Retina (tissue), 1 donor: ENCODE results near the gene PARD3.
"Not testable (repeated sequence)": the region's sequence is repeated elsewhere in the genome, so short reads cannot be mapped to it uniquely, and the experiment has no call there.

Experiments used
- DNase-seq: peaks from one replicate; pipeline ENCODE4 v3.0.0-alpha.2; 2016

PARD3 gene

DNA sequence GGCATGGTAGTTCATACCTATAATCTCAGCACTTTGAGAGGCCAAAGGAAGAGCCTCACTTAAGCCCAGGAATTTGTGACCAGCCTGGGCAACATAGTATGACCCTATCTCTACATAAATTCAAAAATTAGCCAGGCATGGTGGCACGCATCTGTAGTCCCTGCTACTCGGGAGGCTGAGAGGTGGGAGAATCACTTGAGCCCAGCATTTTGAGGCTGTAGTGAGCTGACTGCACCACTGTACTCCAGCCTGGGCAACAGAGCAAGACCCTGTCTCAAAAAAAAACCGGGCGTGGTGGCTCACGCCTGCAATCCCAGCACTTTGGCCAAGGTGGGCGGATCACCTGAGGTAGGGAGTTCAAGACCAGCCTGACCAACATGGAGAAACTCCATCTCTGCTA is 19.8 kb downstream of the PARD3 start:
- DNase-seq: no peak

DNA sequence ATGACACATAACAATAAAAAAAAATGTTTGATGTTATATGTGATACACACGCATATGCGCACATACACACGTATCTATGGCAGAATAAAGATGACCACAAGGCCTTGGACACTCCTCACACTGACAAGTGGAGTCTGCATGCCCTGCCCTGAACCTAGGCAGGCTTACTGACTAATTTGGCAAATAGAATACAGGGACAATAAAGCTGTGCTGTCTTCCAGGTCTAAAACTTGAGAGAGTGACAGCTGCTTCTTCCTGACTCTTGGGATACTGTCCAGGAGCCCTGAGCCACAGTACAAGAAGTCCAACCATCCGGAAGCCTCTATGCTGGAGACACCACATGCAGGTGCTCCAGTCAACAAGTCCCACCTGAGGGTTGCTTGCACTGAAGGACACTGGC is 20.3 kb downstream of the PARD3 start:
- no peak for DNase-seq

DNA sequence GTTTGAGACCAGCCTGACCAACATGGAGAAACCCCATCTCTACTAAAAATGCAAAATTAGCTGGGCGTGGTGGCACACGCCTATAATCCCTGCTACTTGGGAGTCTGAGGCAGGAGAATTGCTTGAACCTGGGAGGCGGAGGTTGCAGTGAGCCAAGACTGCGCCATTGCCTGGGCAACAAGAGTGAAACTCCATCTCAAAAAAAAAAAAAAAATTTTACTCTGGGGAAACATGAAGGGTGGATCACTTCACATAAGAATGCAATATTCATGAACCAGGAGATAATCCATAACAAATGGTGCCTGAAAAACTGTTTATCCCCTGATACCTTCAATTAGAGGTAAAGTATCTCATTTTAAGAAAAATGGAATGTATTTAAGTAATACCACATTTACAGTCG is 21.5 kb downstream of the PARD3 start:
- not testable (repeated sequence) for DNase-seq

DNA sequence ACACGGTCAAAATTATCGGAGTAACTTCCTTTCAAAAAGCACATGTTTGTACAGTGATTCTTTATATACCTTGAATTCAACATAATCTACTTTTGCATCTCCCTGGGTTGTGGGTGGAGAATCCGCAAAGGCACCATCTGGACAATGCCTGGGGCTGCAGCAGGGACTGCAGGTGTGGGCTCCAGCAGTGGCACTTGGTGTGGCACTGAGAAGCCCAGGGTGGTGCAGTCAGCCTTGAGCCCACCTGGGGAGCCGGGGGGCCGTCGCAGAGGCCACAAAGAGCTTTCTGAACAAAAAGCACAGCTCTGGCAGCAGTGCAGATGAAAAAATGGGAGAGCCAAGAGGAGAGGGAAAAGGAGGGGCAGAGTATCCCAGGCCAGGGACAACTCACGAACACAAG is 22.2 kb downstream of the PARD3 start:
- no peak for DNase-seq

DNA sequence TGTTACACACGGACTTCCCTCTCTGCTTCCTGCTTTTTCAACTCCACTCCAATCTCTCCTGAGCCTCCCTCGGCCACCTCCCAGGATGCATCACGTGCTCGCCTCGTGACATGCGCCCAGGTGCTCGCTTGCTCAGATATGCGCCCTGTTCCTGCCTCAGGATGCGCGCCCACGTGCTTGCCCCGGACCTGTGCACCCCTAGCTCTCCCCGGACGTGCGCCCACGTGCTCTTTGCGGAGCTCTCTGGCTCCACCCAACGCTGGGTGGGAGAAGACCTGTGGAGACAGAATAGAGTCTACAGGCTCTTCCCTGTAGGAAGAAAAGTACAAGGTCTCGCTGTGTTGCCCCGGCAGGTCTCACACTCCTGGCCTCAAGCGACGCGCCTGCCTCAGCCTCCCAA is 23.1 kb downstream of the PARD3 start:
- DNase-seq: no peak

DNA sequence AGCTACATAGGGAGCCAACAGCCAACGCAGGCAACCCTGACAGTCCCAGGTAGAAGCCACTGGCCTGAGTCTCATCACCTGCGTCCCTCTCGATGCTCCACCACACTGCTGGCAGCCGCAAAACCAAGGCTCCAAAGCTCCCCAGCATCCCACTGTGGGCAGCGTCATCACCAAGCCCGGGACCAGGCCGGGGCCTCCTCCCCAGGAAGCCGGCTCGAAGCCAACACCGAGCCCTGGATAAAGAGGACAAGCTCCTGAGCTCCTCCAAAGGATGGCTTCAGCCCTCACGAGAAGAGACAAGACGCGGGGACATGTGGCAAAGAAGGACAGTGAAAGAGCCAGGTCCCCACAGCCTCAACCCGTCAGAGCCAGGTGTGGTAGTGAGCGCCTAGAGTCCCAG is 23.9 kb downstream of the PARD3 start:
- DNase-seq: no peak

DNA sequence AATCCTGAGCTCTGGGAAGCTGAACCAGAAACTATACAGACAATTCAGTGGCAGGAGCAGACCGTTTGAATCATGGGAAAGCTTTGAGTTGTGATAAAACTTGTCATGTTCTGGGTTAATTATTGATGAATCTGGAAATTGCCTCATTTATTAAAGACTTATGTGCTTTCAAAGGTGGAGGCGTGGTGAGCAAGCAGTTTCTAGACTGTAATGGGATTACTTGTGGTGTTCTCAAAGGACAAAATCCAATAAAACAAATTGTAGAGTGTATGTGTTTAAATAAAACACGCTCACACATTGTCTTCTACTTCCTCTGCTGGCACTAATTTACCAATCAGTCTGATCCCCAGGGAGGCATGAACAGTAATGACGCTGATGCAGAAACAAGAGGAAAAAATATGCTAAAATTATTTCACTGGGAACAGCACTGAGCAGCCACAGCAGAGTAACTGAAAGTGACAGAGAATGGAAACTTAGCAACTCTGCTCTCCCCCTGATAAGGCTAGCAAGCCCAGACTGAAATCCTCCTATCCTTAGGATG is 25.1 kb downstream of the PARD3 start:
- no peak for DNase-seq

DNA sequence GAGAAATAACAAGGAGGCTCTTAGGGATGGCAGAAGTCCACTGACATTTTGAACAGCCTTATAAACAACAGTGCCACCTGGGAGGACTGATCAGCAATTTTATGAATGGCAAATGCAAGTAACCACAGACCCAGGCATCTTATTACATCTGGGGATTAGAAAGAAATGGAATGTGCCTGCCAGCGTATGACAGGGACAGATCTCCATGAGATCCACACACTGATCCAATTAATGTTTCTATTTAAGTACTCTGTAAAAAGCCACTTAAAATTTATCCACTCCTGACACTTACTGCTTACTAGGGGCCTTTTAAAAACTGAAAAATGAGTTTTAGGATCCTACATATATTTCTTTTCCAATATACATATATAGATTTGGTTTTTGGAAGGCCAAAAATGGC is 28.6 kb downstream of the PARD3 start:
- no peak for DNase-seq

DNA sequence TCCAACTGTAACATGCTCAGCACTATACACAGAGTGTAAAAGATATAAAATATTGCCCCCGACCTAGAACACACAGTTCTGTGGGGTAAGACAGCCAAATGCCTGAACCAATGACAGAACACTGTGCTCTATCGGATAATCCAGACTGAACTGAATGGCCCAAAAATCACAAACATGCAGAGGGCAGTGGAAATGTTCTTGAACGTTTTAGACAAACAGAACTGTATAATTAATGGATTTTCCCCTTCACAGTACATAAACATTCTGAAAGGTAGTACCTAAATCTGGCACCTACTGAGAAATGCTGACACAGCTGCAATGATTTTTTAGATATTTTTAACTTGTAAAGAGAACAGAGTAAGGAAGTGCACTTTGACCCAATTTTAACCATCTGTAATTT is 33.4 kb downstream of the PARD3 start:
- no peak for DNase-seq

DNA sequence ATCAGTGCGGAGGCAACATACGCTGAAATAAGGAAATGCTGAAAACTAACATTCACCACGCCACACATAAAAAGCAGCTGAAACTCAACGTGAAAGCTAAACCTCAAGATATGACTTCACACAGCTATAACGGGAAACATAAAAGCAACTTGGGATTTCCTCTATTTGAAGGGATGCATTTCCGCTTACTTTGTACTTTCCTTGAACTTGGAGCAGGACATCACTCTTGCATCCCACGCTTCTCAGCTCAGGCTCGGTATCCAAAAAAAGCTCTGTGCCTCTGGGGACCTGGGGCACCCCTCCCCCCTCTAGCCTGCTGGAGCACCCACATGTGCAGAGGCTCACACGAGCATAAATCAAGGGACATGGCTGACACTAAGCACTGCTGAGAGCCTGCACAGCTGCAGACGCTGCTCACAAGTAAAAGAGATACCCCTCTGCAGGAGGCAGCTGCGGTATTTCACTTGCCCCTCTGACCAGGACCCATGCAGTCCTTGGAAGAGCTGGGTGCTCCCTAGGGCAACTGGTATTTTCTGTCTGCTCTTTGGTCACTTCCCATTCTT is 34.2 kb downstream of the PARD3 start:
- peak; percentile 66 for DNase-seq

DNA sequence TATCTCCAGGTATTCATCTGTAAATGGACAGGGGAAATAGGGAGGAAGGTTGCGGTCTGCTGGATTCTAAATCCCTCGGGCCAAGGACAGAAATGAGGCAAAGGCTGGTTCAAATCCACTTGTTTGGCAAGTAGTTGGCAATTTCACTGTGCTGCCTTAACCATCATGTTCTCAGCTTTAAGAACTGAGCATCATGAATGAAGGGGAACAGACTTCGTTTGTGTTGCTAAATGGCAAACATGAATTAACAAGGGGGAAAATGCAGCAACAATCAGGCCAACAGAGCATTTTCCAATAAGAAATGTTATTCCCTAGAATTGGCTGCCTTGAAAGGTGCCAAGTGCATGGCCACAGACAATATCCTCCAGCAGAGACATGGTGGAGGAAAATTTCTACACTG is 36.9 kb downstream of the PARD3 start:
- DNase-seq: no peak

DNA sequence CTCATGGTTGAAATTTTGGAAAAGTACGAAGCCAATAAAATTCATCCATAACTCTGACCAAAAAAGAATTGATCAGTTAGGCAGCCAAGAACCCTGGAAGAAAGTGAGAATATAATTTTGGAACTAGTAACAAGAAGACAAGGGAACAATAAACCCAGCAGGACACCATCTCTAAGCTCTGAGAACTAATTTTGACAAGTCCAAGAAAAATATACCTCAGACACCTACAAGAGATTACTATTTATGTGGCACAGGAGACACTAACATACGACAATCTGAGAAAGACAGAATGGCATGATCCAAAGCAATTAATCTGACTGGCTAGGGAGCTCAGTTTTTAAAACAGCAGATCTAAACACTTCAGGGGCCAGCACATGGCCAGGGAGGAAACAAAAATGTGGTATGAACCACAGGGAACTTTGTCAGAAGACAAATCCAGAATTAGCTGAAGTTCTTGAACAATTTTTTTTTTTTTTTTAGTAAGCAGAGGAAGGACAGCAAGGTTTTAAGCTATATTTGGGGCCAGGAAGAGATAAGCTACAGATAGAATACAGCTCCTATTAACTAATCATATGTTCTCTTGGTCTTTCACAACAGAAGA is 38.9 kb downstream of the PARD3 start:
- DNase-seq: no peak

DNA sequence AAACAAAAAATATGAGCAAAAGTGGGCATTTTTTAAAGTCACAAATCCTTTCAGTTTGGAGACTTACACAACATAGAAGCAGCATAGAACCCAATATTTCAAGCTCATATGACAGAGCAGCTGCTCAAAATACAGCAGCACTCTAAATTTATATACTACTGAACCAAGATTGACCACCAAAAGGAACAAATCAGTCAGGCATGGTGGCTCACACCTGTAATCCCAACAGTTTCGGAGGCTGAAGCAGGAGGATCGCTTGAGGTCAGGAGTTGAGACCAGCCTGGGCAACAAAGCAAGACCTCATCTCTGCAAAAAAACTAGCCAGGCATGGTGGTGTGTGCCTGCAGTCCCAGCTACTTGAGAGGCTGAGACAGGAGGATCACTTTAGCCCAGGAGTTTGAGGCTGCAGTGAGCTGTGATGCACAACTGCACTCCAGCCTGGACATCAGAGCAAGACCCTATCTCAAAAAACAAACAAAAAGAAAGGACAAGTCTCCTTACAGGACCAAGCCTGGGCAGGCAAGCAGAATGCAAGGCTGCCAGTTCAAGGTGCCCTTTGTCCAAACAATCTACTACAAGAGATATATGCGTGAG is 40.0 kb downstream of the PARD3 start:
- DNase-seq: no peak

DNA sequence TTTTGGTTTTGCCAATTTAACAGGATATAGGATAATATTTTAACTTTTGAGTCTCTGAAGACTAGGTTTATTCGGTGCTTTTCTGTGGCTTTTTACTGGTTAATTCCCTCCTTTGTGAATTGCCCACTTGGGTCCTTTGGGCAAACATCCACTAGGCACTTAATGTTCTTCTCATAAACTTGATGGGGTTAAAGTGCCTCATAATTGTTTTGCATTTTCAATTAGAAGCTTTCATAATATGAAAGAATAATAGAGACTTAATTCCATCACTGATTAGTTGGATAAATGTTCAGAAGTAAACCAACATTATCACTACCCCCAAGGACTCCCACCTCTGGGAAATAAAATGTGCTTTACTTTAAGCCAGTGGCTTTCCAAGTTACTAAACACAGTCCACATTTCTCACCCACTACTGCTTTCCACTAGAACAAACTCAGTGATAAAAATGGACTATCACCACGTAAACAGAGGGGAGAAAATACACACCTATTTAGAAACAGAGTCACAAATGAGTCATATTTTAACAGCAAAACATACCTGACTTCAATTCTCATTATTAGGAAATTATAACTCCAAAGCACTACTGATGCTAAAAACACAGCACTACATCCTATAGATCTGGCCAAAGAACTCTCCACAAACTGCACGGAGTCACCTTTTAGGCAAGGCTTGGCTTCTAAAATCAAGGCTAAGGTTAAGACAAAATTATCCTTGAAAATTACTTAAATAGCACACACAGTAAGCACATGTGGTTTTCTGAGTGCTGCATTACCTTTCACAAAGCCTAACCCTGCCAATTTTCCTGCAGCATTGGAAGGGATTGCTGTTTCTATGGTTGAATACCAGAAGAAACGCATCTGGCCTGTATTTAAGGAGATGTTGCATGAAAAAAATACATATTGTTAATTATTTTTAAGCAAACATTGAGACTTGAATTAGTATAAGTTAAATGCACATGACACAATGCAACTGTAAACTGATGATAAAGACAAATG is 41.2 kb downstream of the PARD3 start:
- no peak for DNase-seq

DNA sequence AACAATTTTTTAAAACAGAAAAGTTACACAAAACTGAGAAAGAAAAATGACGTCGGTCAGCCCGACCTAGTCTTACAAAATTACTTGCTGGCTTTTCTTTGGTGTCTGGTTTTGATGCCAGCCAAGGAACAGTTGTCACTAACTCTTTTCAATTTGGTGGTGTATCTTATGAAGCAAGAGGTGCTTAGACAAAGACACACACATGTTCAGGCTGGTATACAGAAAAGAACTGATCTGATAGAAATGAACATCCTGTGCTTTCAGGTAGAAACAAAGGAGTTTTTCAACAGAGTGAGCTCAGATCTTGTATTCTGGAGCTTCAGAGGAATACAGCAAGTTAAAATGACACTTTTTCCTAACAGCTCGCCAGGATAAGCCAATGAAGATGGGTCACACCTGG is 43.6 kb downstream of the PARD3 start:
- no peak for DNase-seq

DNA sequence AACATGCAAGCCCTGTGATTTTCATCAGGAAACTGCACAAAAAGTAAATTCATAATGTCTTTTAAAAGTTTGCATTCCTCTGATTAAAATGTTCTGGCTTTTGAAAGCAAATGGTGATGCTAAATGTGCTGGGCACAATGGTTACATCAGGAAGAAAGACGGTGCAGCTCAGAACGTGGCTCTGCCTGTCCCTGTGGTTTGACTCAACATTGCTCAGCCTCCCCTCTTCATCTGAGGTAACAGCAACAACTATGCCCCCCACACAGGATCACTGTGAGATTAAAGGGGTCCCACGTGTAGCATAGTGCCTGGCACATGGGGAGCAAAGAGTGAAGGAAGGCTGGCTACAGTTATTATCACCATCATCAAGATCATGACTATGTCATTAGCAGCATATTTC is 44.0 kb downstream of the PARD3 start:
- no peak for DNase-seq

DNA sequence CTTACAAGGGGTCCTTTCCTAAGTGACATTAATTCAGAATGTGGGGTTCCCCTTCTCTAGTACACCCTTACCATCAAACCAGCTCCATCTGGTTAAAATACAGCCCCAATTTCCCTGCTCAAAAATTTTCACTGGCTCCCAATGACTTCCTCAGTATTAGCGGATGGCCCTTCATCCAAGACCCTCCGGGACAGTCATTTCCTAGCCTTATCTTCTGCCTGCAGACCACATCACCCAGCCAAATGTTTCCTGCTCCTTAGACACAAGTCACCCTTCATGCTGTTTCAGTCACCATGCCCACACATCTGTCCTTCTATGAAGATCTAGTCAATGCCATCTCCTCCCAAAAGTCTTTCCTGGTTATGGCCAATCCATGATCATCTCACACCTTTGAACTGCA is 45.2 kb downstream of the PARD3 start:
- no peak for DNase-seq

DNA sequence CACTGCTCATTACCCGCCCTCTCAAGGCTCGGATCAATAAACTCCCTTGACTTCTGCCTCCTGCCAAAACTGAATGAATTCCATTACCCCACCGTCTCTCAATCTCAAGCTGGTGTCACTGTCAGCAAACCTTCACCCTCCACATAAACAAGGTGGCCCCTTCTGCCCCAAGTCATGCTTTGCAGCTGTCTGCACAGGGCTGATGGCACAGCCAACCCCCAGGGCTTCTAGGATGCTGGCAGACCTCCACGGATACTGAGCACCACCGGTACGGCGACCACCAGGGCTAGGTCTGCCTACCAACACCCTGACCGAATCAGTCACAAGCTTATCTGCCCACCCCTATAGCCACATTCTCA is 46.1 kb downstream of the PARD3 start:
- no peak for DNase-seq

DNA sequence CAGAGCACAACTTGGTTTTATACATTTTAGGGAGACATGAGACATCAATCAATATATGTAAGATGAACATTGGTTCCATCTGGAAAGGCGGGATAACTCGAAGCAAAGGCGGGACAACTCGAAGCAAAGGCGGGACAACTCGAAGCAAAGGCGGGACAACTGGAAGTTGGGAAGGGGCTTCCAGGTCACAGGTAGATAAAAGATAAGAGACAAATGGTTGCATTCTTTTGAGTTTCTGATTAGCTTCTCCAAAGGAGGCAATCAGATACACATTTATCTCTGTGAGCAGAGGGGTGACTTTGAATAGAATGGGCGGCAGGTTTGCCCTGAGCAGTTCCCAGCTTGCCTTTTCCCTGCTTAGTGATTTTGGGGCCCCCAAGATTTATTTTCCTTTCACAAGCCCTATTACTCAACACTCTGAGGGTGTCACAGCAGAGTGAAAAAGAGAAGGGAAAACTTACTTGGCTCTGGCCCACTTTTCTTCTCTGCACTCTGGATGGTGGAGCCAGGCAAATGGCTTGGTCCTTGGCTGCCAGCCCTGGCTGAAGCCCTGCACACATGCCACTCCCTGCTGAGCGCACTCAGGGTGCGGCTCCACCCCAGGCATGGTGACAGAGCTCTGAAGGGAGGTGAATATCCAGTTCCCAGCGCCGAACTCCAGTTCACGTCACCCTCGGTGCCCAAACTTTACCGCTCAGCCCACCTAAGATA is 46.7 kb downstream of the PARD3 start:
- DNase-seq: no peak

DNA sequence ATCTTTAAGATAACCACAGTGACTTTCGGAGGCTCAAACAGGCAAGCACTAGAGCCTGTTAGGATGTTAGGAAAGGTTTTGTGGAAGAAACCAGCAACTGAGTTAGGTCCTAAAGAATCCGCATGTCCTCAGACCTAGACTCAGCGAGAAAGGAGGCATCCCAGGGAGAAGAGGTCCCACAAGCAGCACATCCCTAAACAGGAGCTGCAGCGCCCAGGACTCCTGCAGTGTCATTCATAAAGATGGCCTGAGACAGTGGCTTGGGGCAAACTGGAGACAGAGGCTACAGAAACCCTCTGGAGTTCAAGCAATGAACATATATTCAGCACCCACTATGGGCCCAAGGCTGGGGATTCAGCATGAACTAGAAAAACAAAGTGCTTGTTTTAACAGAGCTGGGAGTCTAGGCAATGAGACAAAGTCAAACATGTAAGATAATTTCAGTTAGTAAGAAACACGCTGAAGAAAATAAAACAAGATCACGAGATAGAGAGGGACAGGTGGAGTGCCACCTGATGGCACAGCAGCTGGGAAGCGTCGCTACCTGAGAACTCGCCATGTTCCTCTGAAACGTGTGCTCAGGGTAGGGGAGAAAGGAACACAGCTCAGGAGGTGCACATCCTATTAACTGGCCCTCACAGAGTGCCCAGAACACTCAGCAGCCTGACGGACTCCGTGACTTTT is 48.1 kb downstream of the PARD3 start:
- DNase-seq: no peak

DNA sequence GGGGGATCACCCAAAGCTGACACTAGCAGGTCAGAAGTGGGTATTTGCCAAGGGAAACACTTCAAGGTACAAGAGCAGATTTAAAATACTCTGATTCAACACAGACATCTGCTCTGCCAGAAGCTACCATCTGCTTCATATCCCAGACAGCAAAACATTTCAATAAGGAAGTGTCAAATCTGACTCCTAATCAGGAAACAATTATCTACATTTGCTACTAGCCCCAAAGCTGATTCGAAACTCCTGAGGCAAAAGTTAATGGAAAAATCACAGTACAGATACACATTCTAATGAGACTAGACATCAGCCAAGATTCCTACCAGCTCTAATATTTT is 48.9 kb downstream of the PARD3 start:
- DNase-seq: no peak

DNA sequence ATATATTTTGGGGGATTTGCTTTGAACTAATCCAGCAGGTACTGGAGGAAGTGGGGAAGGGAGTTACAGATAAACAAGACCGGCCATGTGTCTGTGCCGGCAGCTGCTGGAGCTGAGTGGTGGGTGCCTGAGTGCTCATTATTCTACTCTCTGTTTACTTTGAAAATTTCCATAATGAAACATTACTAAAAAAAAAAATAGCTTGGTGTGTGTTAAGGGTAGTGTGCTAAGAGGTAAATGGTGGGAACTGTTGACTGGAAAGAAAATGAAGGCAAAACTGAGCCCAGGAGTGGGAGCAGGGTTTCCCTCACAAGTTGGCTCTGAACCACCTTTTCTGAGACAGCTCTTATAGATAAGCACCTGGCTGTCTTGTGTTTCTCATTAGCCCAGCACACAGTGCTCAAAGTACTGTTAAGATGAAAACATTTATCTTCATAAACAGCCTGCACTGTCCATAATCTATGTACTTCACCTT is 50.6 kb downstream of the PARD3 start:
- DNase-seq: no peak
